Measurements from ENCODE around the gene TRIP12.

GRCh38 chr2:229921892-229922448, at the start of gene TRIP12:
- TF ChIP-seq CTCF (conservative IDR thresholded peaks at IDR 0.05) (no peak), ZFX (IDR thresholded peaks at IDR 0.05) (no peak)

Measured in C4-2B (cell line).